ENCODE results near the gene SUPT16H.
A peak's percentile ranks its signal among the peaks of the same experiment; 100 is the strongest.

The SUPT16H gene

GRCh38 chr14:21326972-21327371, 56.8 kb downstream of the SUPT16H start:
- no peak overlapping the region for H3K27ac ChIP-seq

GRCh38 chr14:21322716-21323115, 61.1 kb downstream of the SUPT16H start:
- Histone ChIP-seq H3K36me3 (peaks cover 4% of the 10 kb centered on the region), H3K9me3 (no peaks in the 10 kb centered on the region), H3K27ac (no peak overlapping the region), H3K27me3 (peaks cover 5% of the 10 kb centered on the region), H3K4me1 (ENCODE audit: control insufficient read depth in 1 of 2, insufficient read depth in 1 of 2, low read depth in 1 of 2, low read length in 1 of 2) (peaks cover 36 to 45% of the 10 kb centered on the region in 2 experiments), H3K4me3 (ENCODE audit: low read depth in 1 of 2, low read length in 1 of 2) (no peak overlapping the region)
- no peak for TF ChIP-seq CTCF (IDR thresholded peaks at IDR 0.05)

More at GRCh38 chr14:21326972-21327371, 56.8 kb downstream of the SUPT16H start:
- no peaks in the 10 kb centered on the region for H3K9me3 ChIP-seq
- peaks cover 5% of the 10 kb centered on the region for H3K27me3 ChIP-seq
- peaks cover 0 to 3% of the 10 kb centered on the region in 2 experiments for H3K4me1 ChIP-seq (ENCODE audit: control insufficient read depth in 1 of 2, insufficient read depth in 1 of 2, low read depth in 1 of 2, low read length in 1 of 2)
- peaks cover 4% of the 10 kb centered on the region for H3K36me3 ChIP-seq
- H3K4me3 ChIP-seq (ENCODE audit: low read depth in 1 of 2, low read length in 1 of 2) = no peak overlapping the region
- no peak for TF ChIP-seq CTCF (IDR thresholded peaks at IDR 0.05)

- Histone ChIP-seq H3K27me3 (peaks cover 5% of the 10 kb centered on the region), H3K4me3 (ENCODE audit: low read depth in 1 of 2, low read length in 1 of 2) (peak overlapping the region; percentile 55 to 58), H3K27ac (peak overlapping the region; percentile 86), H3K4me1 (ENCODE audit: control insufficient read depth in 1 of 2, insufficient read depth in 1 of 2, low read depth in 1 of 2, low read length in 1 of 2) (peaks cover 52 to 63% of the 10 kb centered on the region in 2 experiments), H3K9me3 (no peaks in the 10 kb centered on the region), H3K36me3 (peaks cover 4% of the 10 kb centered on the region)
- TF ChIP-seq CTCF (IDR thresholded peaks at IDR 0.05) = no peak
These were observed 62.9 kb downstream of the SUPT16H start for GRCh38 chr14:21320913-21321312.

GRCh38 chr14:21317398-21317797, 66.4 kb downstream of the SUPT16H start:
- Histone ChIP-seq H3K4me1 (ENCODE audit: control insufficient read depth in 1 of 2, insufficient read depth in 1 of 2, low read depth in 1 of 2, low read length in 1 of 2) (peaks cover 65 to 74% of the 10 kb centered on the region in 2 experiments), H3K27ac (peak overlapping the region; percentile 89), H3K27me3 (no peaks in the 10 kb centered on the region), H3K9me3 (no peaks in the 10 kb centered on the region), H3K4me3 (ENCODE audit: low read depth in 1 of 2, low read length in 1 of 2) (no peak overlapping the region), H3K36me3 (no peaks in the 10 kb centered on the region)
- TF ChIP-seq CTCF (IDR thresholded peaks at IDR 0.05) = no peak

GRCh38 chr14:21313512-21313911, 70.3 kb downstream of the SUPT16H start:
- TF ChIP-seq CTCF (IDR thresholded peaks at IDR 0.05) = no peak
- no peaks in the 10 kb centered on the region for H3K36me3 ChIP-seq
- no peaks in the 10 kb centered on the region for H3K27me3 ChIP-seq
- peaks cover 46 to 48% of the 10 kb centered on the region in 2 experiments for H3K4me1 ChIP-seq (ENCODE audit: control insufficient read depth in 1 of 2, insufficient read depth in 1 of 2, low read depth in 1 of 2, low read length in 1 of 2)
- peak overlapping the region; percentile 37 for H3K27ac ChIP-seq
- H3K4me3 ChIP-seq (ENCODE audit: low read depth in 1 of 2, low read length in 1 of 2) = no peak overlapping the region
- no peaks in the 10 kb centered on the region for H3K9me3 ChIP-seq

- Histone ChIP-seq H3K36me3 (no peaks in the 10 kb centered on the region), H3K27ac (no peak overlapping the region), H3K4me3 (ENCODE audit: low read depth in 1 of 2, low read length in 1 of 2) (no peak overlapping the region), H3K9me3 (no peaks in the 10 kb centered on the region), H3K27me3 (no peaks in the 10 kb centered on the region), H3K4me1 (ENCODE audit: control insufficient read depth in 1 of 2, insufficient read depth in 1 of 2, low read depth in 1 of 2, low read length in 1 of 2) (peaks cover 30 to 31% of the 10 kb centered on the region in 2 experiments)
- TF ChIP-seq CTCF (IDR thresholded peaks at IDR 0.05) = no peak
These were observed 72.2 kb downstream of the SUPT16H start for GRCh38 chr14:21311614-21312013.
